Esophagus squamous epithelium (tissue), 5 donors: ENCODE data around the gene KLHL14. TPM values are rescaled to one million over a fixed set of nuclear protein-coding genes. Genes with fewer than 3 reads are reported as not detected.
"Not testable (repeated sequence)": the region's sequence is repeated elsewhere in the genome, so short reads cannot be mapped to it uniquely, and the experiment has no call there.

ENCODE experiments used
- DNase-seq: peaks from one replicate; lab custom pipeline; 2025; lab: John Stamatoyannopoulos, UW
- H3K27ac ChIP-seq, 4 donors: fragments of 200-600 bp; sonication (generic); one replicate each; pipeline ENCODE4 v1.5.1; 2016 to 2019; ENCODE audit warnings: mild to moderate bottlenecking in 1 of 4
- H3K27me3 ChIP-seq, 4 donors: fragments of 200-600 bp; sonication (generic); 1 replicate in 3 of 4; 2 replicates in 1 of 4; pipeline versions ENCODE4 v1.5.1 to v1.6.0; 2017 to 2021; ENCODE audit warnings: antibody characterized with exemption in 1 of 4
- H3K36me3 ChIP-seq, 3 donors: fragments of 200-600 bp; sonication (generic); one replicate each; pipeline ENCODE4 v1.5.1; 2016 to 2019
- H3K4me1 ChIP-seq, 3 donors: fragments of 200-600 bp; sonication (generic); one replicate each; pipeline ENCODE4 v1.5.1; 2017 to 2019
- H3K4me3 ChIP-seq, 4 donors: fragments of 200-600 bp; sonication (generic); 1 replicate in 3 of 4; 2 replicates in 1 of 4; pipeline ENCODE4 v1.5.1; 2016 to 2019; ENCODE audit warnings: mild to moderate bottlenecking in 2 of 4, moderate library complexity in 1 of 4
- H3K9me3 ChIP-seq, 3 donors: fragments of 200-600 bp; sonication (generic); one replicate each; pipeline ENCODE4 v1.5.1; 2016 to 2019
- POLR2A ChIP-seq, 4 donors: fragments of 450-650 bp; IDR thresholded peaks; one replicate each; pipeline ENCODE4 v1.6.1; 2017; ENCODE audit warnings: antibody characterized with exemption in 4 of 4, mild to moderate bottlenecking in 4 of 4, moderate library complexity in 3 of 4
- WGBS, 2 donors: methylation state at CpG; one replicate each; pipeline ENCODE4 v1.1.5; 2018; 5-methylcytosine and 5-hydroxymethylcytosine counted together
- intact Hi-C: fragments of 100-400 bp; cut with DNase I; formaldehyde crosslinking; loops from one replicate; pipeline ENCODE4 v1.15.0; 2022
- total RNA-seq, 4 donors: library from RNA; depleted of rRNA; stranded (reverse); fragments of >200 nt; gene quantifications; one replicate each; pipeline ENCODE4 v1.1.0, GENCODE V29; 2016
- TF ChIP-seq, protein P1 (sequence below), 6 experiments: fragments of 450-650 bp in 4 of 6; fragments of 200-600 bp in 2 of 6; sonication (generic) in 2 of 6; IDR thresholded peaks; one replicate each; pipeline ENCODE4 v1.5.1; 2016 to 2019; ENCODE audit warnings: antibody characterized with exemption in 6 of 6, mild to moderate bottlenecking in 4 of 6, moderate library complexity in 4 of 6
- donor health status: DM: yes; HTN: yes; CAD: no.

Gene KLHL14
- total RNA-seq, 4 donors from 2014 or later: 0.04 to 0.95 (median 0.42) TPM

DNA sequence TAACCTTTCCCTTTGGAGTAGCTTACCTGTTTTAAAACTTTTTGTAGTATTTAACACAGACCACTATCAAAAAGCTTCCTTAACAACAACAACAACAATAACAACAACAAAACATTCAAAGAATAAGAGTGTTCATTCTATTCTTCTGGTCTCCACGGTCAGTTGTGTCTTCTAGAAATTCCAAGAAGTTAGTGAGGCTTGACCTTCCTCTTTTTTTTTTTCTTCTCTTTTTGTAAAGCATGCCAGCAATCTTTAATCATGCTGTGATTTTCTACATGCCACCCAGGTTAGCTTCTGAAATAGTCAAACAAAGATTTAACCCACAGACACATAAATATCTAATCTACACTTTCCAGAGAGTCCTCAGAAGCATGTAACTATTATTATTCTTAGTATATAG lies 28.4 kb upstream of the KLHL14 start:
- DNase-seq: no peak
- 12 to 15% methylated on average over 1 of the region's 1 CpG for WGBS, 2 donors
- Histone ChIP-seq H3K4me1 (no peaks in the 10 kb centered on the region), H3K4me3 (no peak overlapping the region), H3K27me3 (no peaks in the 10 kb centered on the region), H3K36me3 (no peaks in the 10 kb centered on the region), H3K27ac (no peak overlapping the region), H3K9me3 (peaks cover 0 to 7% (median 0%) of the 10 kb centered on the region in 3 donors)
- no peak for TF ChIP-seq POLR2A (IDR thresholded peaks at IDR 0.05)
- TF ChIP-seq, protein P1, sequence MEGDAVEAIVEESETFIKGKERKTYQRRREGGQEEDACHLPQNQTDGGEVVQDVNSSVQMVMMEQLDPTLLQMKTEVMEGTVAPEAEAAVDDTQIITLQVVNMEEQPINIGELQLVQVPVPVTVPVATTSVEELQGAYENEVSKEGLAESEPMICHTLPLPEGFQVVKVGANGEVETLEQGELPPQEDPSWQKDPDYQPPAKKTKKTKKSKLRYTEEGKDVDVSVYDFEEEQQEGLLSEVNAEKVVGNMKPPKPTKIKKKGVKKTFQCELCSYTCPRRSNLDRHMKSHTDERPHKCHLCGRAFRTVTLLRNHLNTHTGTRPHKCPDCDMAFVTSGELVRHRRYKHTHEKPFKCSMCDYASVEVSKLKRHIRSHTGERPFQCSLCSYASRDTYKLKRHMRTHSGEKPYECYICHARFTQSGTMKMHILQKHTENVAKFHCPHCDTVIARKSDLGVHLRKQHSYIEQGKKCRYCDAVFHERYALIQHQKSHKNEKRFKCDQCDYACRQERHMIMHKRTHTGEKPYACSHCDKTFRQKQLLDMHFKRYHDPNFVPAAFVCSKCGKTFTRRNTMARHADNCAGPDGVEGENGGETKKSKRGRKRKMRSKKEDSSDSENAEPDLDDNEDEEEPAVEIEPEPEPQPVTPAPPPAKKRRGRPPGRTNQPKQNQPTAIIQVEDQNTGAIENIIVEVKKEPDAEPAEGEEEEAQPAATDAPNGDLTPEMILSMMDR (IDR thresholded peaks at IDR 0.05): no peak
- intact Hi-C loops: no loop called here

- Histone ChIP-seq H3K27ac (no peak overlapping the region), H3K4me3 (no peak overlapping the region), H3K36me3 (no peaks in the 10 kb centered on the region), H3K4me1 (no peaks in the 10 kb centered on the region), H3K9me3 (peaks cover 0 to 7% (median 0%) of the 10 kb centered on the region in 3 donors), H3K27me3 (no peaks in the 10 kb centered on the region)
- intact Hi-C loops: no loop called here
- no peak for DNase-seq
- no peak for TF ChIP-seq POLR2A (IDR thresholded peaks at IDR 0.05)
- TF ChIP-seq, protein P1 (IDR thresholded peaks at IDR 0.05): no peak
- WGBS, 2 donors: 55 to 63% methylated on average over 4 of the region's 4 CpGs
Measured at GRCh38 chr18:32798209-32798960, 25.6 kb upstream of the KLHL14 start.

DNA sequence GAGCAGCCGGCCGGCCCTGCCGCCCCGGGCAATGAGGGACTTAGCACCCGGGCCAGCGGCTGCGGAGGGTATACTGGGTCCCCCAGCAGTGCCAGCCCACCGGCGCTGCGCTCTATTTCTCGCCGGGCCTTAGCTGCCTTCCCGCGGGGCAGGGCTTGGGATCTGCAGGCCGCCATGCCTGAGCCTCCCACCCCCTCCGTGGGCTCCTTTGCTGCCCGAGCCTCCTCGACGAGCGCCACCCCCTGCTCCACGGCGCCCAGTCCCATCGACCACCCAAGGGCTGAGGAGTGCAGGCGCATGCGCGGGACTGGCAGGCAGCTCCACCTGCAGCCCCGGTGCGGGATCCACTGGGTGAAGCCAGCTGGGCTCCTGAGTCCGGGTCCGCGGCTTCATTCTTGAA lies 21.8 kb upstream of the KLHL14 start:
- 99% methylated on average over 12 of the region's 31 CpGs; no CpG with 5 or more reads in 1 of the 2 donors for WGBS, 2 donors
- H3K27me3 ChIP-seq, DNase-seq: not testable (repeated sequence)

GRCh38 chr18:32779010-32779409 lies 6.2 kb upstream of the KLHL14 start:
- intact Hi-C loops: no loop called here
- TF ChIP-seq, protein P1 (IDR thresholded peaks at IDR 0.05): no peak
- TF ChIP-seq POLR2A (IDR thresholded peaks at IDR 0.05): no peak
- no peak overlapping the region for H3K27ac ChIP-seq
- H3K9me3 ChIP-seq: no peaks in the 10 kb centered on the region
- no peaks in the 10 kb centered on the region for H3K4me1 ChIP-seq
- DNase-seq: no peak
- no peaks in the 10 kb centered on the region for H3K36me3 ChIP-seq
- WGBS, 2 donors: 80 to 92% methylated on average over 1 of the region's 1 CpG
- no peak overlapping the region for H3K4me3 ChIP-seq
- no peaks in the 10 kb centered on the region for H3K27me3 ChIP-seq

More for the DNA sequence above, 21.8 kb upstream of the KLHL14 start:
- H3K4me1 ChIP-seq, H3K36me3 ChIP-seq, intact Hi-C loops, H3K9me3 ChIP-seq, H3K27ac ChIP-seq, H3K4me3 ChIP-seq: not testable (repeated sequence)

- WGBS, 2 donors: 57% methylated on average over 2 of the region's 2 CpGs; no CpG with 5 or more reads in 1 of the 2 donors
- Histone ChIP-seq H3K9me3 (no peaks in the 10 kb centered on the region), H3K27me3 (peaks cover 0 to 16% (median 3%) of the 10 kb centered on the region in 4 donors), H3K27ac (no peak overlapping the region), H3K4me3 (no peak overlapping the region), H3K36me3 (no peaks in the 10 kb centered on the region), H3K4me1 (peaks cover 0 to 6% (median 0%) of the 10 kb centered on the region in 3 donors)
- TF ChIP-seq, protein P1 (IDR thresholded peaks at IDR 0.05): no peak
- no peak for TF ChIP-seq POLR2A (IDR thresholded peaks at IDR 0.05)
- no peak for DNase-seq
- intact Hi-C loops: no loop called here
Measured at GRCh38 chr18:32777049-32777448, 4.2 kb upstream of the KLHL14 start.
